ENCODE data around the gene ERCC4.

The ERCC4 gene

DNA sequence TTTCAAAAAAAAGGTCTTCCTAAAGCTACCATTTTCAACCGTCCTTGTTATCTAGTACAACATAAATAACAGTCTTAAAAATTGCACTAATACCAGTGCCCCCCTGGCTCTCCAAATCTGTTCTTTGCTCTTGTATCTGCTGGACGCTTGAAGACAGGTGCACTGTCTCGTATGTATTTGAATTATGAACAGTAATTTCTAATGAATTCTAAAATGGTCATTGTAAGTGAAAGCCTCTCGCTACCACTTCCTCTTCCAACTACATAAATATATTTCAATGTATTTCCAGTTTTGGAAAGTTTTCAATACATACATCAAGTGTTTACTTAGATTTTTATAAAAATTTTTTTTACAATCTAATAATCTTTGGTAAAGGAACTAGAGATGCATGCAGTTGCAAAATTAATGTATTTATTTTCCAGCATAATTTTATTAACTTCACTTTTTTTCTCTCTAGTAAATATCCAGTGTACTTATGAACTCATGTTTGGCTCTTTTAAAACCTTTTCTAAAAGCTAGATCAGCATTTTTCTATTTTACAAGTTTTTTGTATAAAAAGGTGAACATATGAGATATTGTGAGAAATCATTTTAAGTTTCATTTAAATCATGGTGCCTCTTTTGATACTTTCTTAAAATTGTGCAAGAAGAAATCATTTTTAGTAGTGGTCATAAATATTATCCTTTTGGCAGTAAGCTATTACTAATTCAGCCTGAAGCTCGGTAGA, 31.0 kb downstream of the ERCC4 start:
- DNase-seq, result no peak

DNA sequence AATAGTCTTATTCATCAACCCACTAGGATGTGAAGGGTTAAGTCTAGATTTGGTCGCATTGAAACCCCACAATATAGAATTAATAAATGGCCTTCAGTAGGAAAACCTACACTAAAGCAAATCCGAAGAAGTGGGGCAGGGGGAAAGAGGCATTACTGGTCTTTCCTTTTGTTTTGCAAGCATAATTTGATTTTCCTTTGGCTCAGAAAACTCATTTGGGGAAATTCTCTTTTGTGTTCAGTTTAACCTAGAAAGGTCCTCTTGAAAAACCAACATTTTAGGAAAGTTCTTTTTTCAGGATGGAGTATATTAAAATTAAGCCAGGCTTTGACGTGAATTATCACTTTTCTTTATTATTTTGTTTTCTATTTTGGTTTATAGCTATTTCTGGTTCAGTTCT, 31.7 kb downstream of the ERCC4 start:
- DNase-seq, result no peak

DNA sequence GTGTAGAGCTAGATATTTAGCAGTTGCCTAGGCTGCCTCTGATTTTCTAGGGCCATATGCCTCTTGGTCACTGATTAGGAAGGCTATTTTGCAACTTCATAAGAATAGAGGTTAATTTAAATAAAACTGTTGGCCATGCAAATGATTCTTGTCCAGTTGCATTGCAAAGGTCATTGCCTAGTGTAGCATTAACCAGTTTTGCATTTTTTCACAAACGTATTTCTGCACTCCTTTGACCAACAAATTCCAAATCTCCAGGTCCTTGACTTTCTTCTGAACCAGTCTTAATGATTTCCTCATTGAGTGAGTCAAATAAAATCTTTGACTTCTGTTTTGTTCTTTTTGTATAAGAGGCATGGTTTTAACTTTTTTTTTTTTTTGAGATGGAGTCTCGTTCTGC, 33.5 kb downstream of the ERCC4 start:
- no peak for DNase-seq

DNA sequence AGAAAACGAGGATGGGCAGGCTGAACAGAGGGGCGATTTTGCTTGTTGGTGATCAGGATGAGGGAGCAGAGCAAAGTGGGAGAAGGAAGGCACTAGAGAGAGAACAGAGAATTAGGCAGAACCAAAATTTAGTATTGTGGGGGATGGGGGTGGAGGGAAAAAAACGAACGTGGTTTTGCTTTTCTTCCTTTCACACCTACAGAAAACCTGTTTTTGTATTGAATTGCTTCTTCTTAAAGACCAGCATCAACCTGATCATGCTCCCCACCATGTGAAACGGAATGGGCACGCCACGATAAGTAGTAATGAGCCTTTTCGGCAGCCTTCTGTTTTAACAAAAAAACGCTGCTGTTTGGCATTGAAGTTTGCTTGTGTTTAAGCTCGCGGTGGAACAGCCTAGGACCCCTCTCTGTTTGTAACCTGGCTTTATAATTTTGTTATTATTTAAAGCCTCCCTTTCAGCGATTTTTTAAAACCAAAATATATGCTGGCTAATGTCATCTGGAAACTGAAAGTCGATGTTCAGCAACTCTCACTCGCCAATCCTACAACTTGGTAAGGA, 36.8 kb downstream of the ERCC4 start:
- DNase-seq, result no peak

DNA sequence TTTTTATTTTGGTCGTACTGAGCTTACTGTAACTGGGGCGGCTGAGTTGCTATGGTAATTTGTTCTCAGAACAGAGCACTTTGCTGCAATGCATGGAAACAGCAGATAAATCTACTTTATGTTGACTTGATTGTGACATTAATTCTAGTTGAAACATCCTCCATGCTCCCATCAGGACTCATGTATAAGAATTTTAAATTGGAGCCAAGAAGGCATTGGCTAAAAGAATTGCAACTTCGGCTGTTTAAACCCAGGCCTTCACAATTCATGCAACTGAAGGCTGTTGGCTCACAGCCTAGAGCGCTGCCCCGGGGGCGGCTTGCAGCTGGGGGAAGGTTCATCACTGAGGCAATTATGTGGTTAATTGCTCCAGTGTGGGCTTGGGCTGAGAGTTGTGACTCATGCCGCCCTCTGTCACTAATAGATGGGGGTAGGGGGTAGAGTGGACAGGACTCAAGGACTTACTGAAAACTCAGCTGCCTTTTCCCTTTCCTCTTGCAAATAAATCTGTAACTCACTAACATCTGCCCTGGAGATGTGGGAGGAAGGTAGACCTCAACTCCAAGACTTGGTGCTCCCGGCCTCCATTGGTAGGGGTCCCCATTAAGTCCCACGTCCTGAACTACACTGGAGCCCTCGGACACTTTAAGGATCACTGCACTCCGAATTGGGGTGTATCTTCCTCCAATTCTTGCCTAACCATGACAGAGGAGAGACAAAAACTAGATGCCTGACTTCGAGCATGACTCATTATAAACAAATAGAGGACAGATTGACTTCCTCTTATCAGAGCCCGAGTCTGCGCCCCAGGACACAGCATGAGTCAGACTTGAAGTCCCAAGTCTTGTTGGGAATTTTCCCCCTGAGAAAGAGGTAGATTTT, 37.5 kb downstream of the ERCC4 start:
- peak; percentile 27 for DNase-seq

DNA sequence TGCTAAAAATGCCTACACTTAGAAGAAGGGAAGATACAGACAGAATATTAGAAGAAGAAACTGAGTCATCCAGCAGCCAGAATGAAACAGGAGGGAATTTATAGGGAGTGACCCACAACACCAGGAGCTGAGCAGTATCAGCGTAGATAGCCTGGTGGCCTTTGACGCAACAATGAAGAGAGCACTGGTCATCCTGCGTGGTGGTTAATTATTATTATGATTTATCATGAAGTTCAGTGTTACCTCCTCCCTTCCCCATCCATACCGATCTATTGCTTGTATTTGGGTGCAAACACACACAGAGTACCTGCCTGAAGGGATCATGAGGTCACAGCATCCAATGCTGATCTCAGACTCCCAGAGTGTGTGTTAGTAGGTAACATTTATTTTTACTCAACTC, 38.5 kb downstream of the ERCC4 start:
- DNase-seq, result no peak

DNA sequence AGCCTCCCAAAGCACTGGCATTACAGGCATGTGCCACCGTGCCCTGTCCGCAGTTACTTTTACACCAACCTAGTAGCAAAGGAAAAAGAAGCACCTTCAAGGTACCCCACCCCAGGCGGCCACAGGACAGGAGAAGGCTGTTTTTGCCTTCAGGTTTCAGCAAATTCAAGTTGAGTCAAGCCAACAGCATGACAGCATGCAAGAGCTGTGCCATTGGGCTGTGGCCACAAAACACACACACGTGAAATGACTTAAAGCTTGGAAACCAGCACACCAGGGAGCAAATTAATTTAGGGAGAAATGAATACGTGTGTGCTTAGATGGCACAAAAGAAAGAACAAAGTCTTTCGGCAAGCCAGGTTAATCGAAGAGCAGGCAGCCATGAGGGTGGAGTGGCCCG, 39.7 kb downstream of the ERCC4 start:
- DNase-seq, result no peak

DNA sequence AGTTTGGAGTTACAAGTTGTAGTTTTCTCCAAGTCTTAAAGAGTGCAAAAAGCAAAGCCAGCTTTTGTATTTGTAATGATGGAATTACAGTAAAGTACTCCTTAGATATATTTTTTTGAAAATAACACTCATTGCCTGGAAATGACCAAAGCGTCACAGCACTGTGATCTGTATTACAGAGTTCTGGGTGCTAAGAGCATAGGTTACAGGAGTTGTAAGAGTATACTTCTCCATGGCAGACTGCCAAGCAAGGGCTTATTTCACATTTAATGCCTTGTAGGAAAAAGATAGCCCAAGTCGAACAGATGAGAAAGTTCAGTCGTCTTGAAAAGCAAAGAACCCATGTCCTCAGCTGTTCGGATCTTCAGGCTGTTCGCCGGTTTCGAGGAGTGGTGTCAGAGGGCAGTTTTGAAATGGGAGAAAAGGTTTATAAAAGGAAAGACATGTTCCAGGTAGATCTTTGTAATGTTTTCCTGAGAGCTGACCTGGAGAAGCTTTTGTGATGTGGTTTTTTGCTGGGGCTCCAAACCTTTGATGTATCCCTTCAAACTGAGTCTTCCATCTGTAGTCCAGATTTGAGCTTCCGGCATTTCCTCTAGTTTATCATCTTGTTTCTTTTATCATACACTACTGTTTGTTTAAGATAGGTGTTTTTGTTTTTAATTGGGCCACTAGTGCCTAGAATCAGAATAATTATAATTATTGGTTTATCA, 41.3 kb downstream of the ERCC4 start:
- DNase-seq, result no peak

DNA sequence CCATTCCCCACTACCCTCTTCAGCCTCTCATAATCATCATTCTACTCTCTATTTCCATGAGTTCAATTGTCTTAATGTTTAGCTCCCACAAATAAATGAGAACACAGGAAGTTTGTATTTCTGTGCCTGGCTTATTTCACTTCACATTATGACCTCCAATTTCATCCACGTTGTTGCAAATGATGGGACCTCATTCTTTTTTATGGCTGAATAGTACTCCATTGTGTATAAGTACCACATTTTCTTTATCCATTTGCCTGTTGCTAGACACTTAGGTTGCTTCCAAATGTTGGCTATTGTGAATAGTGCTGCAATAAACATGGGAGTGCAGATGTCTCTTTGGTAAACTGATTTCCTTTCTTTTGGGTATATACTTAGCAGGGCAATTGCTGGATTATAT, 42.3 kb downstream of the ERCC4 start:
- no peak for DNase-seq

DNA sequence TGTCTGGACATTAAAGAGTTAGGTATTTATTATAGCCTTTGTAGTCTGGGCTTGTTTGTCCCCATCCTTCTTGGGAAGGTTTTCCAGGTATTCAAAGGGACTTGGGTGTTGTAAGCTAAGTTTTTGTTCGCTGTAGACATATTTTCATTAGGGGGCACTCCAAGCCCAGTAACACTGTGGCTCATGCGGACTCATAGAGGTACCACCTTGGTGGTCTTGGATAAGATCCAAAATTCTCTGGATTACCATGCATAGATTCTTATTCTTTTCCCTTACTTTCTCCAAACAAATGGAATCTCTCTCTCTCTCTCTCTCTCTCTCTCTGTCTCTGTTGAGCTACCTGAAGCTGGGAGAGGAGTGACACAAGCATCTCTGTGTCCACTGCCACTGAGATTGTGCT, 48.9 kb downstream of the ERCC4 start:
- no peak for DNase-seq

DNA sequence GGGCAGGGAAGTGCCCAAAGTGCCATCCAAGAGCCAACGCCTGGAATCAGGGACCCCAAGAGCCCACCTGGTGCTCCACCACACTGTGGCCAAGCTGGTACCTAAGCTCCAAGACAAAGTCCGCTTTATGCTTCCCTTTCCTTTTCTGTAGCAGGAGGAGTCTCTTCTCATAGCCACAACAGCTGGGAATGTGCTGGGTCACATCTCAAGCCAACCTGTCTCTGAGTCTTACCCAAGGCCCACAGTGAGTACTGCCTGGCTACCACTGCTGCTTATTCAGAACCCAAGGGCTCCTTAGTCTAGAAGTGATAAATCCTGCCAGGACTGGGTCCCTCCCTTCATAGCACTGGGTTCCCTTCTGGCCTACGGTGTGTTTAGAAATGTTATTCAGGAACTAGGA, 49.8 kb downstream of the ERCC4 start:
- DNase-seq, result no peak

DNA sequence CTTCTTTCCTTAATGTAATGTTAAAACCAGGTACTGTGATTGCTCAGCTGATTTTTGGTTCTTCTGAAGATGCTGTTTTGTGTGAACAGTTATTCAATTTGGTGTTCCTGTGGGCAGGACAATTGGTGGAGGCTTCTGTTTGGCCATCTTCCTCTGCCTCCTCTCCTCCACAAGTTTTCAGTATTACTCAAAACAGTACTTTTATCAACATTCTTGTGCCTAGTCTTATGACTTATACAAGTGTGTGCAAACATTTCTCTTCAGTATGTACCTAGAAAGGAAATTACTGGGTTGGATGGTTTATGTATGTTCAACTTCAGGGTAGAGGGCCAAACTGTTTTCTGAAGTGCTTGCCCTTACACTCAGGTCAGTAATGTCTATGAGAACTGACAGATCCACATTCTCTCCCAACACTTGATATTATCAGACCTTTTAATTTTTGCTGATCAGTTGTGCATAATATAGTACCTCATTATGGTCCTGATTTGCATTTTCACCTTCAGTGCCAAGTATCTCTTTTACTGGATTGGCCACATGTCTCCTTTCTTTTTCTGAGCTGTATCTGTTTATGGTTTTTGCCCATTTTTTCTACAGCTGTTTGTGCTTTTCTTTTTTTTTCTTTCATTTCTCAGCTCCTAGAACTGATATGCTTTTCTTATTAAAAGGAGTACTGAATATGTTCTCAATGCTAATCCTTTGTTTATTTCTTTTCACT, 50.9 kb downstream of the ERCC4 start:
- DNase-seq, result no peak

DNA sequence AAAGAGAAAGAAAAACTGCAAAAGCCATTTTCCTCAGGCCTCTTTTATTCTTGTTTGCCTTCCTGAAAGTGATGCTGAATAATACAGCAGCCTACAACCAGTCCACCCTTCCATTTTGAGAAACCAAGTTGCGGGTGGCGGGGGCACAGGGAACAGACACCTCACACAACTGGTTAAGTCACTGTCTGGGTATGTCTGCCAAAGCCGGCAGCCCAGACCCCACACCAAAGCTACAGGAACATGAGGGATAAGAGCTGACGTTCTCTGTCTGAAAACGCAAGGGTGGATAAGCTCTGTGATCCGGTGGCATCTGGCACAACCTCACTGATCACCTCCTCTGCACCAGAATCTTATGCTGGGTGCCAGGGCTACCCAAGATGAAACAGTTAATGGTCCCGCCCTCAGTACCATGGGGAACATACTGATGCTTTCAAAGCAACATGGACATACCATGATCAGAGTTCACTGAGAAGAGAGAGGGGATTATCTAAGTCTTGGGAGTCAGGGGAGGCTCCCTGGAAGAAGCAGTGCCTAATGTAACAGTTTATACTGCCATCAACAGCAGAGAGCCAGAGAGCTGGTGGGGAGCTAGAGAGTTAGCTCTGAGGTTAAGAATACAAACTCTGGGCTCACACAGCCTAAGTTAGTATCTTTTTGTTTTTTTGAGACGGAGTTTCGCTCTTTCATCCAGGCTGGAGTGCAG, 53.5 kb downstream of the ERCC4 start:
- DNase-seq, result no peak

DNA sequence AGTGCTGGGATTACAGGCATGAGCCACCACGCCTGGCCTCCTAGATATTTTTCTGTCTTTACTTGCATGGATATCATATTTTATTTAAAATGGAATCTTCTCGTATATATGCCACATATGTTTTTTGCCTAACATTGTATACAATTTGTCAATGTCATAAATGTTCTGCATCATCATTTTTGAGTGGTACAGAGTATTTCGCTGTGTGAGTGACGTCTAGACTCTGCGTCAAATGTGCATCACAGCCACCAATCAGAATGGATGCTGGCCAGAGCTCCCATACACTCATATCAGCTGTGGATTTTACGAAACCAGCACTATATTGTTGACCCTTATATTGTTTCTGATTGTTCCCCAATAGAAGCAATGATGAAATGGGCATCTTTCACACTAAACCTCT, 57.2 kb downstream of the ERCC4 start:
- DNase-seq, result no peak

DNA sequence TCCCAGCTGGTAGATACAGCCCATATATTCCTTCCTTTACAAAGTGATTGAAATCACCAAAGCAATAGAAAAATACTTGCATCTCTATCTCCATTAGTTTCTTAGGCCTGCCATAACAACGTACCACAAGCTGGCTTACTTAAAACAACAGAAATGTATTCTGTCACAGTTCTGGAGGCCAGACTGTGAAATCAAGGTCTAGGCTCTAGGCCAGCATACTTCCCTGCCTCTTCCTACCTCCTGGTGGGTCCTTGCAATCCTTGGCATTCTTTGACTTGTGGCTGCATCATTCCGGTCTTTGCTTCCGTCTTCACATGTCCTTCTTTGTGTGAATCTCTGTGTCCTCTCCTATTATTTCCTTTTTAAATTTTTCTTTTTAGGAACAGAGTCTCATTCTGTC, 62.5 kb downstream of the ERCC4 start:
- DNase-seq, result no peak

DNA sequence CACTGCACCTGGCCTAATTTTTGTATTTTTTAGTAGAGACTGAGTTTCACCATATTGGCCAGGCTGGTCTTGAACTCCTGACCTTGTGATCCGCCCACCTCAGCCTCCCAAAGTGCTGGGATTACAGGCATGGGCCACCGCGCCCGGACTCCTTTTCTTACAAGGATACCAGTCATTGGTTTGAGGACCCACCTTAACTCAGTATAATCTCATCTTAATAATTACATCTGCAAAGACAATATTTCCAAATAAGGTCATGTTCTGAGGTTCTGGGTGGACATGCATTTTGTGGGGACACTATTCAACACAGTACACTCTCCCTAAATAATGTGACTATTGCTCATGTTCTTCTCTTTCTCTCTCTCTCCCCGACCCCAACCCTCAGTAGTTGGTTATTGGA, 63.7 kb downstream of the ERCC4 start:
- no peak for DNase-seq

DNA sequence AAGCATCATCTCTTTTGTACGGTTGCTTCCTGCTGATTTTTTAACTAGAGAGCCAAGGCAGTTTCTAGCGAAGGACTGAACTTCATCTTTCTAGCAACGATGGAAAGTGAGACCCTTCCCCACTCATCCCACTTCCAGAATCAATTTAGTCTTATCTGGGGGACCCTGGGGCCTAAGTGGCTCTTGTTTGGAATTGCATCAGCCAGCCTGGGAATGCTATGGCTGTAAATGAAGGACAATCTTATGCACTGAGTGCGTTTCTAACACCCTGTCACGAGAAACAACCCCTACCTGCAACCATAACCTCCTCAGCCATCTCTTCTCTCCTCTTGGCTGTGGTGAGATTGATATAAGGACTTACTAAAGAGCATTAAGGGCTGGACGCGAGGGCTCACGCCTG, 64.8 kb downstream of the ERCC4 start:
- no peak for DNase-seq

DNA sequence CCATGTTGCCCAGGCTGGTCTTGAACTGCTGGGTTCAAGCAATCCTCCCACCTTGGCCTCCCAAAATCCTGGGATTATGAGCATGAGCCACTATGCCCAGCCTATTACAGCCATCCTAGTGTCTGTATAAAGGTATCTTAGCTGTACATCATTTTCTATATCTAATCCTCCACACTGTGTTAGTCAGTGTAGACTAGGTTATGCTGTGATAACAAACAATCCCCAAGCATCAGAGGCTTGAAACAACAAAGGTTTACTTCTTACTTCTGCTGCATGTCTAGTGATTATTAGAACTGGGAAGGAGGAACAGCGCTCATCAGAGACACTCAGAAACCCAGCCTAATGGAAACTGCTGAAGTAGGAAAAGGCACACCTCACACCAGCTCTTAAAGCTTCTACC, 68.1 kb downstream of the ERCC4 start:
- no peak for DNase-seq

DNA sequence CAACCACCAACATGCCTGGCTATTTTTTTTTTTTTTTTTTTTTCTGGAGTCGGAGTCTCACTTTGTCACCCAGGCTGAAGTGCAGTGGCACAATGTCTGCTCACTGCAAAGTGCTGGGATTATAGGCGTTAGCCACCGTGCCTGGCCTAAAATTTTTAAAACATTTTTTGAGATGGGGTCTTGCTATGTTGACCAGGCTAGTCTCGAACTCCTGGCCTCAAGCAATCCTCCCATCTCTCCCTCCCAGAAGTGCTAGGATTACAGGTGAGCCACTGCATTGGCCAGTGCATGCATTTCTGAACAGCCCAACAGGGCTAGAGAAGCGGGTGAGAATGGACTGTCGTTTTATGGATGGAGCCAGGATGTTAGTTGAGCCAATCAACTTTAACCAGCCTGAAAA, 72.4 kb downstream of the ERCC4 start:
- no peak for DNase-seq

DNA sequence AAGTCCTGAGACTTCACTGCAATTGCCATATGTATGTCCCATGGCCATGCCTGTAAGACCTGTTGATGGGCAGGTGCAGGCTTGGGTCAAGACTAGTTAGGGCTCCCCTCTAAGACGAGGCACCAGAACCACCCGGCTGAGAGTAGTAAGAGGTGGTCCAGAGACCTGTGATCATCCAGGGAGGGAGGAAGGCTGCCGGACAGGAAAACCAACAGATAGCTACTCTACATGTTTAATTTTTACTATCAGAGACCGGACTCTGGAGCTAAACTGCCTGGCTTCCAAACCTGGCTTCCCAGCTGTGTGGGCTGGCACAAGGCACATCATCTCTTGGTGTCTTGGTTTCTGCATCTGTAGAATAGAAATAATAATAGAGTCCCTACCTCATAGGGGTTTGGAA, 73.0 kb downstream of the ERCC4 start:
- no peak for DNase-seq

DNA sequence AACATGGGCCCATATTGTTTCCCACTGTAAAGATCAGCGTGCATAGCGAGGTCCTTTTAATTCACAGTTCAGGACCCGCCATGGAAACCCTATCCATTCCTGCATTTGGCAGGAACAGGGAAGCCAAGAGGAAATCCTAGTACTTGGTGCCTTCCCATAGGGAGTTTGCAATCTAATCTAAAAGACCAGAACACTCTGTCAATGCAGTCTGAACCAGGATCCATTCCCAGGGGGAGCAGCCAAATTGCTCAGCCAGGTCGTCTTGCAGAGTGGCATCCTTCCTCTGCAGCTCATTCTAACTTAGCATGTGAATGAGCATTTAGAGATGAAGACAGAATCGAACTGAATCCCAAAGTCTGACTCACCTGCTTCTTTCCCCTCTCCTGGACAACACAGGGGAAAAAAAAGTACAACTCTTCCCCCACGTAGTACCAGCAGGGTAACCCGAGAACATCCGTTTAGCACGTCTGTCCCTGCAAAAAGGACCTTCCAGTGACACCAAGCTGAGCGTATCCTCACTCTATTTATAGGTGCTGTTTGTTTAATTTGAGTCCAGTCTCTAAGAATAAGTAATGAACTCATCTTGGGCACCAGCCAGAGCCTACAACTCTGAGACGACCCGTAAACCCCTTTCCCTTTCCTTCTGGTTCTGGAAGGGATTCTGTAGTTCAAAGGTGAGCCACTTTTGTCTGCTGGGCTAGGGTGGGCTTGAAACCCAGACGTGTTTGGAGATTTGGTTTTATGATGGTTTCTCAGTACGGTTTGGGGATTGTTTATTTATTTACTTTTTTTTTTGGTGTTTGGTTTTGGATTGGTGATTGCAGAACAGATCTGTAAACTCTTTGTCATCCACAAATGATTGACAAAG, 74.5 kb downstream of the ERCC4 start:
- DNase-seq, result no peak

Measured in NCI-H510A (cell line).